Hippocampal formation (tissue), 2 donors: Measurements from ENCODE around the gene LIN37.

Experiments used
- DNase-seq, 2 donors: peaks; one replicate each; lab custom pipeline; 2025; lab: John Stamatoyannopoulos, UW

Gene LIN37

DNA sequence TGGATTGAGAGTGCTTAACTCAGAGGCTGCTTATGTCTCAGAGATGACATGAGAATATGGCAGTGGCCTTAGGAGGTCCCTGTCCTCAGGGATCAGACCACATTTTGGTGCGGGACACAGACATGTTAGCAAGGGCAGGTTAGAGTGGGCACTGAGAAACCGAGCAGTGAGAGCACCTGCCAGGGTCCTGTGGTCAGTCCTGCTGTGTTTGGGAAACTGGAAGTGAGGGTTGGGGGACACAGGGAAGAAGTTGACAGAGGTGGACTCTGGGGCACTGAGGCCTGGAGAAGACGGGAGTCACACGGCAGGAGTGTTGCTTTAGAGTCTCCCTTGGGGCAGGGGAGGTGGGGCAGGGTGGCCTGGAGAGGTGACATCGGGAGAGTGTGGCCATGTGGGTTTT lies 13.5 kb upstream of the LIN37 start:
- no peak for DNase-seq

DNA sequence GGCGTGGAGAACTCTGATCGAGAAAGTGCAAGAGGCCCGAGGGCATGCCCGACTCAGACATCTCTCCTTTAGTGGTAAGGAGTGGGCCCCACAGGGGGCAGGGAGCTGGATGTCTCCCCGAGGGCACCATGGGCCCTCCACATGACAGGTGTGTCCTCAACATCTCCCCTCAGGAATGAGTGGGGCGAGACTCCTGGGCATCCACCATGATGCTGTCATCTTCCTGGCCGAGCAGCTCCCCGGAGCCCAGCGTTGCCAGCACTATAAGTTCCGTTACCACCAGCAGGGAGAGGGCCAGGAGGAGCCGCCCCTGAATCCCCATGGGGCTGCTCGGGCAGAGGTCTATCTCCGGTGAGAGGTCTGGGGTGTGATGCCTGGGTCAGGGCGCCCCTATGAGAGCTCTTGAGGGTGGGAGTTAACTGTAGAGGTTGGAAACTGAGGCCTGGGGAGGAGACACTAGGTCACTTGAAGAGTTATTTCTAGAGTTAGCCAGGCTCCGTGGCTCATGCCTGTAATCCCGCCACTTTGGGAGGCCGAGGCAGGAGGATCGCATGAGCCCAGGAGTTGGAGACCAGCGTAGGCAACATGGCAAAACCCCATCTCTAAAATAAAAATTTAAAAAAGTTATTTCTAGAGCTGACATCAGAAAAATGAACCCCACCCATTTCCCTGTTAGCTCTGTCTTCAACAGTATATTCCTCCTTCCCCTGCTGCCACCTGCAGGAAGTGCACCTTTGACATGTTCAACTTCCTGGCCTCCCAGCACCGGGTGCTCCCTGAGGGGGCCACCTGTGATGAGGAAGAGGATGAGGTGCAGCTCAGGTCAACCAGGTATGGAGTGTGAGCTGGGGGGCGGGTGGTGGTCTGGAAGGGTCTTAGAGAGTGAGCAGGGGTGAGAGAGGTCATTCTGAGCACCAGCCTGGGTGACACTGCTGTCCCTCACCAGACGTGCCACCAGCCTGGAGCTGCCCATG lies 11.2 kb upstream of the LIN37 start:
- DNase-seq: no peak

DNA sequence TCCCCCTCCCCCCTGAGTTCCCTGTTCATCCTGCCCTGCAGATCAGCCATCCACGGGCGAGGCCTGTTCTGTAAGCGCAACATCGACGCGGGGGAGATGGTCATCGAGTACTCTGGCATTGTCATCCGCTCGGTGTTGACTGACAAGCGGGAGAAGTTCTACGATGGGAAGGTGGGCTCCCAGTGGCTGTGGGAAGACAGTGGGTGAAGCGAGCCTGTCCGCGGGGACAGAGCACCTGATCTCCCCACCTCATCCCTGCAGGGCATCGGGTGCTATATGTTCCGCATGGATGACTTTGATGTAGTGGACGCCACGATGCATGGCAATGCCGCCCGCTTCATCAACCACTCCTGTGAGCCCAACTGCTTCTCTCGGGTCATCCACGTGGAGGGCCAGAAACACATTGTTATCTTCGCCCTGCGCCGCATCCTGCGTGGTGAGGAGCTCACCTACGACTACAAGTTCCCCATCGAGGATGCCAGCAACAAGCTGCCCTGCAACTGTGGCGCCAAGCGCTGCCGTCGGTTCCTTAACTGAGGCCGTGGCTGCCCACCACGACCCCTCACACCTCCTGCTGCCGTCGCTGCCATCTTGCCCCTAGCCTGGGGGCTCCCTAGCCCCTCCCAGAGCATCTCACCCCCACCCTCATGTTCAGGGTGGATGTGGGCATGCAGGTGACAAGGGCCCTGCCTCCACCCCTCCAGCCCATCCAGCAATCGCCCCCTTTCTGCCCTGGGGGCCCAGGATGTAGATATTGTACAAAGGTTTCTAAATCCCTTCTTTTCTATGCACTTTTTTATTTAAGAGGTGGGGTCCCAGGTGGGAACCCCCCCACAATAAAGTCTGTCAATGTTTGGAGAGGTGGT lies 10.1 kb upstream of the LIN37 start:
- no peak for DNase-seq

DNA sequence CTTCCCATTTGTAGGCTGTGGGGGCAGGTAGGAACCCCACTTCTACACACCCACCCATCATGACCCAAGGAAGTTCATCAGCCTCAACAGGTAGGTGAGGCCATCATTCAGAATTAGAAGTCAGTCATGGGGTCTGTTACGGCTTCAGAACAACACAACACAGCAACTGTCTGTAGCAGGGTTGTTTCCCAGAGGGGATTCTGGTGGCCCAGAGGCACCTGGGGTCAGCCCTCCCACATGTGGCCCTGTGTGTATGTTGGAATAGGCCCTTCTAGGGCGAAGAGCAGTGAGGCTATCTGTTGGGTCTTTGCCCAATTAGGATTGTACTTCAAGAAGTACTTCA lies 9.5 kb upstream of the LIN37 start:
- DNase-seq: no peak

DNA sequence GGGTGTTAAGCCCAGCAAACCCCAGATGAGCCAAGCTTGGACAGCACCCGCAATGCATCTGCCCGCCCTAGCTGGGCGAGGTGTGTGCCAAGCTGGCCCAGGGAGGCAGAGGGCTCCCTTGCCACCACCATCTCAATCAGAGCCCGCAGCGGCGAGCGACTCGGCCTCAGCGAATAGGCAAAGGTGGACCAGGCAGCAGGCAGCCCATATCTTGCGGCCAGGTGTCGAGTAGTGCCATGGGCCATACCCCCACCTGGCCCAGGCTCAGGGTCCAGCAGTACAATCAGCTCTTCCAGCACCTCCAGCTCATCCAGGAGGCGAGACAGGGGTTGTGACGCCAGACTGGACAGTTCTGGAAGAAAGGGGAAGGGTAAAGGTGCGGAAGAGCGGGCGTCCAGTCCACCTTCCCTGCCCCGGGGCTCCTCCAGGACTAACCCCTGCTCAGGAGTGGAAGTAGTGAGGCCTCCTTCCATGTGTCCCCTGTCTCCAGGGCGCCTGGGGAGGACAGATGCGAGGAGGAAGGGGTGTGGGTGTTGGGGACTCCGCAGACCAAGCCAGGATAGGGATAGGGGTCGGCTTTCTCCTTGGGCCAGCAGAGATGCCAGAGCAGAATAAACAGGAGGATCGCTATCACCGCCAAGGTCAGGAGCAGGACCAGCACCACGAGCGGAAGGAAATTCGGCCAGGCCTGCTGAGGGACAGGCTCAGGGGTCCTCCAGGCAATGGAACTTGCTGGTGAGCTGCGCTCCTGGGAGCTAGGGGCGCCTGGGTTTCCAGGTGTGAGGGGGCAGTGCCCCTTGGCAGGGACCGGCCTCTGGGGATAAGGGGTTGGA lies 8.9 kb upstream of the LIN37 start:
- DNase-seq: no peak

DNA sequence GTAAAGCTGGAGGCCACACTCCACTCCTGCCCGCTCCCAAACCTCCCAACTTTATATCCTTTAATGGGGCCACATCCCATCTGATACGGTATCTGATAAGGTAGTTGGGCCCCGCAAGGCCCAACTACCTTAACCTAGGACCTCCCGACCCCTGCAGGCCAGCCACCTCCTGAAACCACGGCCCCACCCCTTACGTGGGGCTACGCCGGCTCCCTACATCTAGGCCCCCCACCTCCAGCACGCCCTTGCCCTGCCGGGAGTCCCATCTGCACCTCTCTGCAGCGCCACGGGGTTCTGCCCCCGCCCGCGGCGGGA lies 8.3 kb upstream of the LIN37 start:
- no peak for DNase-seq

DNA sequence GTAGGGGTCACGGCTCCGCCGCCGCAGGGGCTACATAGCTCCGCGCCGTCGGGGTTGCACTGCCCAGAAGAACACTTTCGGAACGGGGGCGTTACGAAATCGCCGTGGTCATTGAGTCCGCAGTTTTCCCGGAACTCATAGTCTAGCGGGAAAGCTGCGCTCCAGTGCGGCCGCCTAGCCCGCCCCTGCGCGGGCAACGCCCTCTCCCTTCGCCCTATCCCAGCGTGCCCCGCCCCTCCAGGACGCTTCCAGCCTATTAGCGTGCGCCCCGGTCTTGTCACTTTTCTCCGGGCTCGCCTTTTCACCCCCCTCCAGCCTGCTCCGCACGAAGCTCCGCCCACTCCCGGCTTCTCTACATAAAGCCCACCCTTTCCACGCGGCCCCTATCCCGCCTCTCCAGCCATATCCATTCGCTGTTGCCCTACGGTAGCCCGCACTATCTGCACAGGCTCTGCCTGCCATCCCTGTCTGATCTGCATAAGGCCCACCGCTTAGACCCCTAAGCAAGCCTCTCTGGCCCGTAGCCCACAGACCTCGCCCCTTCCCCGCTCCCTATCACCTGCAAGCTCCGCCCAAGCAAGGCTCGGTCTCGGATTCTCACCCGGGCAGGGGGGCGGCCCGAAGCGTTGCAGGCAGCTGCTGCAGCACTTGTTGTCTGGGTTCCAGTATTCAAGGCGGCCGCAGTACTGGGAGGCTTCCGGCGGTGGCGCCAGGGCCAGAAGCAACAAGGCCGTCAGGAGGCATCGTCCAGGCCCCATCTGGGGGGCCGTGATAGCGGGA lies 7.8 kb upstream of the LIN37 start:
- DNase-seq: peak; percentile 97 to 98

- no peak for DNase-seq
These were observed 7.2 kb upstream of the LIN37 start for GRCh38 chr19:35741203-35741515.

DNA sequence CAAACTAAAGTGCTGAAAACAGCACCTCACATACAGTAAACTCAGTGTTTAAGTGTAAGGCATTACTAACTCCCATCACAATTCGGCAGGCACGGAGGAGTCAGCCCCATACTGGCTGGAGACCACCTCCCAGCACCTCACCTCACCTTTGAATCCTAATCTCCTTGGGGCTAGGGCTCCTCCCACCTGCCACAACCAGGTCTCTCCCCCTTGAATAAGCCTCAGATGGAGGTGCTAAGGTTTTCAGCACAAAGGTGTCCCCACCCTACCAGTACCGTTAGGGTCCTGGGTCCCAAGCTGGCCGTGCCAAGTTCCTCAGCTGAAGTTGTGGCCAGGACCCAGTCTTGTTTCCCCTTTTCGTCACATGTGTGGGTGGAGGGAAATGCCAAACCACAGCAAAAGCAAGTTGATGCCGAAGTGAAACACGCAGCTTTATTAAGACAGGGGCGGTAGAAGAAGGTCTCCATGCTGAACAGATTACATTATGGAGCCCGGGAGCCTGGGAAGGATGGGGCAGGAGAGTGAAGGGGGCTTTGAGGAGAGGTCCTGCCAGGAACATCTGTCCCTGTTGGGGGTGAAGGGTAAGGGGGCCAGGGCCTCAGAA lies 6.2 kb upstream of the LIN37 start, which contains the start of gene IGFLR1:
TSS of gene IGFLR1 (minus strand) at position 332 of the 604 bp plus-strand sequence. CDS start 1,272 bp downstream, outside the sequence.
- DNase-seq: peak in 1 of 2 donors; percentile 31

GRCh38 chr19:35743640-35744429 lies 4.5 kb upstream of the LIN37 start:
- DNase-seq: no peak

- DNase-seq: peak; percentile 88 to 90
These were observed 3.7 kb upstream of the LIN37 start for GRCh38 chr19:35744430-35745327.

- DNase-seq: peak; percentile 98 to 99
These were observed 2.9 kb upstream of the LIN37 start, which contains the start of the genes PSENEN and U2AF1L4 for GRCh38 chr19:35745328-35746086. Gene PSENEN, plus strand, starts transcription at chr19:35745651. Its CDS starts 280 bp downstream, at chr19:35745931. Gene U2AF1L4, minus strand, starts transcription at chr19:35745418. Its CDS starts 27 bp downstream, at chr19:35745391.

DNA sequence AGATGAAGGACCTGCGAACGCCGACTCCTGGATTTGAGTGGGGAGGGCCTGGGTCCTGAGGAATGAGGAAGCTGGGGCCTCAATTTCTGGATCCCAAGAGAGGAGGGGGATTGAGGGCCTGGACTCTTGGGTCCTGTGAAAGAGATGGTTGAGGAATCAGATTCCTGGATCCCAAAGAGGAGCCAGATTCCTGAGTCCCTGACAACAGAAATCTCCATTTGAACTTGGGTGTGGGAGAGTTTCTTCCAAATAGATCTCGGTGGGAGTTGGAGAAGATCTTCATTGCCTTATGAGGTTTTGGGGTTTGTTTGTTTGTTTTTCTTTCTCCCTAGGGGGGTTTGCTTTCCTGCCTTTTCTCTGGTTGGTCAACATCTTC lies 2.3 kb upstream of the LIN37 start:
- DNase-seq: no peak

- DNase-seq: no peak
These were observed 1.8 kb upstream of the LIN37 start for GRCh38 chr19:35746531-35746930.

DNA sequence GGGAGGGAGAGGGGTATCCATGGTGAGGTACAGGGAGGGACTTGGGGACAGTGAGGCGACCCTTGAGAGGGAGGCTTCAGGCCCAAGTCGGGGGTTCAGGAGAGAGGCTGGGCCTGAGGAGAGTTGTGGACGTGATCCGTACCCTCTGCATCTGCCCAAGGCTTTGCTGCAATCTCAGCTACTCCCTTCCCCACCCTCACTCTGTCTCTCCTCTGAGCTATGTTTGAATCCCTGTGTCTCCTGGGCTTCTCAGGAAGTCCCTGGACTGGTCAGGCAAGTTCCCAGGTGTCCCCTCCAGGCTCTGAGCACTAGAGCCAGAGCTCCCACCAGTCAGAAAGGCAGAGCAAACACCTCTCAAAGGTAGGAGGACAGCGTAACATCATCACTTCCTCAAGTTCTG lies 1.8 kb downstream of the LIN37 start:
- DNase-seq: no peak

DNA sequence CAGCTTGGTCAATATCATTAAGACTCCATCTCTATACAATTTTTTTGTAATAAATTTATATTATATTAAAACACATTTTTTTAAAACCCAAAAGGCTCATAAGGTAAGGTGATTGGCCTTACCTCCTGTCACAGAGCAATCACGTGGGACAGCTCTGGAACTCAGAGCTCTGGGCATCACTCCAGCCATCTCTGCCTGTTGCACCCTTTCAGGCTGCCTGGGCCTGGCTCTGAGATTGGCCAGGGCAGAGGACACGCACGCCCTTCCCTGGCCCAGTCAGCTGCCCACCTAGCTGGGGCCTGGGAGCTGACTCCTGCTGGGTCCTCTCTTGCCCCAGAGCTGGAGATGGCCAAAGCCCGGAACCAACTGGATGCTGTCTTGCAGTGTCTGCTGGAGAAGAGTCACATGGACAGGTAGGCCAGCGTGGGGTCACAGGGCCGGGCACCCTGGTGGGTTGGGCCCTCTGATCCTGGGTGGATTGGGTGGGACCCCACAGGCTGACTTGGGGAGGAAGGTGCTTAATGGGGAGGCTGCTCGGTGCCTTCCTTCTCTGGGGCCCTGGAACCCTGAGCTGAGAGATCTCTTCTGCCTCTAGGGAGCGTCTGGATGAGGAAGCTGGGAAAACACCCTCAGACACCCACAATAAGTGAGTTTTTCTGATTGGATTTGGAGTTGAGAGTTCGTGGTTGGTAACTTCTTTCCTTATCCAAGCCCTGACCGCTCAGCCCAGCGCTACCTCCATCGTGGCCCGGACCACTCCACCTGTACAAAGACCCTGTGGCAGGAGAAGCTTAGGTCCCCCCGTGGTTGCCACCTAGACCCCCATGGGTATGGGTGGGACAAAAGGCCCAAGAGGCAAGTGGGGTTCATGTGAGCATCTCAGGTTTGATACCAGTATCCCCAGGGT lies 3.7 kb downstream of the LIN37 start:
- DNase-seq: no peak

DNA sequence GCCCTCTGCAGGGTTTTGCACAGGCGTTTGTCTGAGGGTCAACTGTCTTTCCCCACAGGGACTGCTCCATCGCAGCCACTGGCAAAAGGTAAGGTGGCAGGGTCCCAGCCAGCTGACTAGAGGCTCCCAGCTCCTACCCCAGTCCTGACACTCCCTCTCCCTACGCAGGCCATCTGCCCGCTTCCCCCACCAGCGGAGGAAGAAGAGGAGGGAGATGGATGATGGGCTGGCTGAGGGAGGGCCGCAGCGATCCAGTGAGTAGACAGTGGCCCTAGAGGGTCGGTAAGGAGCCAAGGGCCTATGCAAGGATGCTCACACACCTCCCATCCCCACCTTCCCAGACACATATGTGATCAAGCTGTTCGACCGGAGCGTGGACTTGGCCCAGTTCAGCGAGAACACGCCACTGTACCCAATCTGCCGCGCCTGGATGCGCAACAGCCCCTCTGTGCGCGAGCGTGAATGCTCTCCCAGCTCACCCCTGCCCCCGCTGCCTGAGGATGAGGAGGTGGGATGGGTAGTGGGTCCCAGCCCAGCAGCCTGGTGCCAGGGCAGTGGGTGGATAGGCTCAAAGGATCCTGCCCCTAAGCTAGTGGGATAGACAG lies 4.5 kb downstream of the LIN37 start:
- no peak for DNase-seq
